AML-193 (cell line): ENCODE measurements around the gene MBD4.
"Not testable (repeated sequence)": the region's sequence is repeated elsewhere in the genome, so short reads cannot be mapped to it uniquely, and the experiment has no call there.

Experiments used
- DNase-seq, 2 experiments: peaks; one replicate each; lab custom pipeline; 2025; lab: John Stamatoyannopoulos, UW

Gene MBD4

DNA sequence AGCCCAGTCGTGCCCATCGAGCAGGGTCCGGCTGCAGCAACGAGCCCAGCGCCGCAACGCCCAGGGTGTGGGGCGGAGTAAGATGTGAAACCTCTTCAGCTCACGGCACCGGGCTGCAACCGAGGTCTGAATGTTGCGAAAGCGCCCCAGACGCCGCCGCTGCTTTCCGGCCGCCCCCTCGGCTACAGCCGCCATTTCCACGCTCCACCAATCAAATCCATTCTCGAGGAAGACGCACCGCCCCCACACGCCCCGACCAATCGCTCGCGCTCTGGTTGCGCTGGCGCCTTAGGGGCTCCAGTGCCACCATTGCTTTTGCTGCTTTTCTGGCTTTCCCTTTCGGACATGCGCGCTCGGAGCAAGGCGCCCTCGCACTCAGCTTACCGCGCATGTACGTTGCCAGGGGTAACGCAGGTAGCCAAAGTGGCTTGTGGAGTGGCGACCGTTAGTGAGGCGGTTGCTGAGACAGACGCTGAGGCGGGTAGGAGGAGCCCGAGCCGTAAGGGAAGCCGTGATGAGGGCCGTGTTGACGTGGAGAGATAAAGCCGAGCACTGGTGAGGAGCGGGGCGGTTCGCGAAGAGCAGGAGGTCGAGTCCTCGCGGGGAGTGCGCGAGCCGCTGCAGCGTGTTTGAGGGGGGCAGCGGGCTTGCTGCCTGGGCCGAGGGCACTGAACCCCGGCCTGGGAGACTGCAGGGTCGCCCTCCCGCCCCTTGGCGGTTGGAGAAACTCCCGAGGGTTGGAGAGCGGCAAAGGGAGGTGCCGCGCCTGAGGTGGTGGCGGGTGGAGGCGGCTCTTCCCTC, at the start of gene MBD4, which contains the start of gene IFT122:
Gene MBD4 (minus strand): TSS at position 132 of the 801 bp plus-strand sequence. CDS start 115 bp downstream, at position 17.
Gene IFT122 (plus strand): TSS at position 408 of the 801 bp plus-strand sequence. CDS start 107 bp downstream, at position 515.
- peak; percentile 100 for DNase-seq

DNA sequence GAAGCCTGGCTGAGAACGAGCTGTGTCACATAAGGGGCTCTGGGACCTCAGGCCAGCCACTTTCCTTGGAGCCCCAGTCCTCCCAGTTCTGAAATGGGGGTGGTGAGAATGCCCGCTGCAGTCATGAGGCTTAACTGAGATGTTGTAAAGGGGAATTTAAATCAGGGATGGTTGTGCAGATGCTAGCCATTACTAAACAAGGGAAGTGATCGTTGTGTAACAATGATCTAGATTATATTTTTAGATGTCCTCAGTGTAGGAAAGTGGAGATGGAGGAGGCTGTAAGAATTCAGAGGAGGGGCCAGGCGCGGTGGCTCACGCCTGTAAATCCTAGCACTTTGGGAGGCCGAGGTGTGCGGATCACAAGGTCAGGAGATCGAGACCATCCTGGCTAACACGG, 49.5 kb upstream of the MBD4 start:
- DNase-seq: not testable (repeated sequence)

DNA sequence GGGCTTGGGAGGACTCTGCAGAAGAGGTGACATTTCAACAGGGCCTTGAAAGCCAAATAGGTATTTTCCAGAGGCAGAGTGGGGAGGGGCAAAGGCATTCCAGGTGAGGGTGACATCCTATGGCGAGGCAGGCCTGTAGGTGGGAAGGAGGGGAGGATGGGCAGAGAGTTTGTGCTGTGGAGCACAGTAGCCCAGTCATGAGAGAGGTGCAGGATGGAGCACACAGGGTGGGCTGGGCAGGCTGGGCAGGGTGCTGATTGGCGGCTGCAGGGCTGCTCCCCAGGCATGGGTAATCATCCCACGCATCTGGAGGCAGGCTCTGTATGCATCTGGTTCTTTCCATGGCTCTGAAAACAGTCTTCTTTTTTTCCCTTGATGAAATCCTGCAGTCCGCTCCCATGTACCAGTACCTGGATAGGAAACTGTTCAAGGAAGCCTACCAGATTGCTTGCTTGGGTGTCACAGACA, 48.2 kb upstream of the MBD4 start:
- DNase-seq: not testable (repeated sequence)

DNA sequence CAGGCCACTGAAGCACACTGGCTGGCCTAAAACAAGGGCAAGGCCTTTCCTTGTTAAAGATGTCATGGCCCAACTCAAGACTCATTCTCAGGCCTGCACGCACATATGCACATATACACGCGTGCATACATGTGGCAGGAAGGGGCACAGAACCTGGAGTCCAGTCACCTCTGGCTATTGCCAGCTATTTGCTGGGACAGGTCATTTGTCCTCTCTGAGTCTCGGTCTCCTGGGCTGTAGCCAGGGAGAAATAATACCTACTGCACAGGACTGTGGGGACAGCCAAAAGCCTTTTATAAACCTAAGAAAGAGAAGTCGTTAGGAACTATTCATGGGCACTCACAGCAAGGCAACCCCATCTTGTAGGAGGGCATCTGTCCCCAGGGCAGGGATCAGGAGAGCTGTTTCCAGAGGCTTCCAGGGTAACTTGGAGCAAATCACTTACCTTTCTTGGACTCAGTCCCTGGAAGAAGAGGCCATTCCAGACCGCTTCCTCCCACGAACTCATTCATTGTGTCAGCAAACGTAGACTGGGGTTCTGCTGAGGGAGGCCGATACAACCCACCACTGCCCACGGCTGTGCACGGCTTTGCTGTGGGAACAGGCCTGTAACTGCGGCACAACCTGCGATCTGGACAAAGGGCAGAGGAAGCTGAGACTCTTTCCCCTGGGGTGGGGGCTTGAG, 47.6 kb upstream of the MBD4 start:
- no peak for DNase-seq

DNA sequence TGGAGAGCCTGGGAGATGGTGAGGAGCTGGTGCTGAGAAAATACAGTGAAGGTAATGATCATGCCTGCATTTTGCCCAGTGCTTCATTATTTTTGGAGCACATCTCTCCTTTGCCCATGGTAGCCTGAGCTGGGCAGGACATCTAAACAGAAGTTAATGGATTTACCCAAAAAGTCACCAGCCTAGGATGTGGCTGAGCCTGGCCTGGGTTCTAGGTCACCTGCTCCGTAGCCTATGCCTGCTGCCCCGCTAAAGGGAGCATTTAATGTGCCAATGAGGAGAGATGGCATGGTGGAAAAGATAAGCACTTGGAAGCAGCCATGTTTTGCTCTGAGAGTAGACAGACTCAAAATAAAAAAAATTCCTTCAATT, 46.9 kb upstream of the MBD4 start:
- no peak for DNase-seq

DNA sequence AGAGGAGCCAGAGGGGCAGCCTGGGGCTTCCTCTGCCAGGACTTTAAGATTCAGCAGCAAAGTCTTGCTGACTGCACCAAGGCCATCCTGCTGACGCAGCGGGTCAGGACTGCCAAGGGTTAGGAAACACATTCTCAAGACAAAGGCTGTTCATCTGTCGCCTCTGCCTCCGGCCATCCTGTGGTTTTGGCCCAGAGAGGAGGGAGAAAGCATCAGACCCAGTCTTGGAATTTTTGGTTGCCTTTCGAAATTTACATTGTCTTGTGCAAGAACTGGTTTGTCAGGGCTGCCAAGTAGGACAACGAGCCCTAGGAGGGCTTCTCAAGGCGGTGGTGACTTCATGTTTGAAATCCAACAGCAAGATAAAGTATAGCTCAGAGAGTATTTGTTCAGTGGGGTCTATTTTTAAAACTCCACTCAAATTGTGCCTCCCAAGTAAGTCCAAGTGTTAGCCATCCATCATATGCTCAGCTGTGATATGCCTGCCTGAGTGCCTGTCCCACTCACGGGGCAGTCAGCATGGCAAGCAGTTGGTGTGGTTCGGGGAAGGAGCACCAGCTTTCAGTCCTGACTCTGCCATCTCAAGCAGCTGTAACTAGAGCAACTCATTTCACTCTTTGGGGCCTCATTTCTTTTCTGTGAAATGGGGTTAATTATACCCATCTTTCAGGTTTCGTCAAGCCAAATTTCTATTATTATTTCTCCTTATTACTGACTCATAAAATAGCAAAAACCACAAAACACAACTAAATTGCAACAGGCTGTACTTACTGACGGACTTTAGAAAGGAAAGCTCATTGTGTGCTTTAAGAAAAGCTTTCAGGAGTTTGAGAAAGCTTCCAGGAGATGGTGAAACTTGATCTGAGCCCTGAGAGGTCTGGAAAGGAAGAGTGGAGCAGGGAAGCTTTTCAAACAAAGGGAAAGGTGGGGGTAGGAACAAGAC, 46.2 kb upstream of the MBD4 start:
- DNase-seq: no peak

DNA sequence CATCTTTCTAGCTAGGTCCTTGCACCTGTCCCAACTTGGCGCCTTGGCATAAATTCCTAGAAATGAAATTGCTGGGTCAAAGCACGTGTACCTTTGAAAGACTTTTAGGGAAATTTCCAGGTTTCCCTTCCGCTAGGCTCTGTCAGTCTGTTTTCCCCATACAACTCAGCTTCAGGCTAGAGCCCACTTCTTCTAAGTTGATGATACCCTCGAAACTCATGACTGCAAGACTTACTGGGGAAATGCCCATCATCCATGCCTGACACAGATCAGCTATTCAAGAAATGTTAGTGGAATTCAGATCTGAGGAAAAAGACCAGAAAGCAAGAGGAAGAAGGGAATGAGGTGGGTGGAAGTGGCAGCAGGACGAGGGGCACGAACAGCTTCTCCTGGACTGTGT, 45.4 kb upstream of the MBD4 start:
- not testable (repeated sequence) for DNase-seq

DNA sequence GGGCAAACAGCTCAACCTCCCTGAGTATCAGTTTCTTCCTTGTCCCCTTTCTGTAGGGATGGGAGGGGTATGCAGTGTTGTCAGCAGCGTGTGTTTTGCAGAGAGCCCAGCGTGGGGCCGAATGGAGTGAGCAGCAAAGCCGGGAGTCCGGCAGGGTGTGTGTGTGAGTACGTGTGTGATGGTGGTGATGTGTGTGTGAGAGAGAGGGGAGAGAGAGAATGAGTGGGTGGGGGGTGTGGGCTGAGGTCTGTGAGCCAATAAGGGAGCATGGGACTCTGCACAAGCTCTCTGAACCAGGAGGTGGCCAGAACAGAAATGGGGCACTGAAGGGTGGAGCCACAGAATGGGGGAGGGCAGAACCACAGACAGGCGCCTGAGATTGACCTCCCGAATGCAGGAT, 44.1 kb upstream of the MBD4 start:
- DNase-seq: no peak

DNA sequence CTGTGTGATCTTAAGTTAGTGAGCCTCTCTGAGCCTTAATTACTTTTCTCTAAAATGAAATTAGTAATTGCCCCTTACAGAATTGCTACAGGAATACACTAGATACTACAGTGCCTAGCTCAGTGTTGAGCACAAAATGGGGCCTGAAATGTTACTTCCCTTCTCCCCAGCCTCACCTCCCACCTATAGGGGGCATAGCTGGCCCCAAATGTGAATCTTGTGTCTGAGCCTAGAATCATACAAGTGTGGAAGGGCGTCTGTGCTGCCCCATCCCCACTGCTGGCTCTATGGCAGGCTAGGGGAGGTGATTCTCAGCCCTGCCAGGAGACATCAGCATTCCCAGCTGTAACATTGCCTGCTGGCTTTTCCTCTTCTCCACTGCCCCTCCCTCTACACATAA, 43.0 kb upstream of the MBD4 start:
- DNase-seq: no peak

DNA sequence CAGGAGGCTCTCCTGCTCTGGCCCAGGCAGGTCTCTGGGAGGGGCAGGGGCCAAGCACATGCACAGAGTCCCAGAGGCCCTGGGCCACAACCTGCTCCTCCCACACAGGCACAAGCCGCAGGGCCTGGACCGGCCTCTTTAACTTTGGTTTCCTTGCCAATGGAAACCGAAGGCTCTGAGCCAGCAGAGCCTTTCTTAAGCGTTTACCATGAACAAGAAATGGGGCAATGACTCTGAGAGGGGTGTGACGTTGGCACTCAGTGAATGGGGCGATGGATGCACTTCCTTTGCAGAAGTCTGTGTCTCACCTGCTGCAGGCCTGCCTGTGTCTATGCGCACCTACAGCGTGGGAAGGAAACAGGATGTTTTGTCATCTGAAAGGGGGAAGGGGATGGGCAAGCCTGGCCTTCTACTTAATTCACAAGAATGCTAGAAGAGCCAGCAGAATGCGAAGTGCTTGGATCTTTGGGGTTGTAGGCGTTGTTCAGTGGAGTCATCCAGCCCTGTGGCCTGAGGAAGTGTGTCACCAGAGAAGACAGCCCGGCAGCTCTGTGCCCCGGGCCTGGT, 42.1 kb upstream of the MBD4 start:
- no peak for DNase-seq

DNA sequence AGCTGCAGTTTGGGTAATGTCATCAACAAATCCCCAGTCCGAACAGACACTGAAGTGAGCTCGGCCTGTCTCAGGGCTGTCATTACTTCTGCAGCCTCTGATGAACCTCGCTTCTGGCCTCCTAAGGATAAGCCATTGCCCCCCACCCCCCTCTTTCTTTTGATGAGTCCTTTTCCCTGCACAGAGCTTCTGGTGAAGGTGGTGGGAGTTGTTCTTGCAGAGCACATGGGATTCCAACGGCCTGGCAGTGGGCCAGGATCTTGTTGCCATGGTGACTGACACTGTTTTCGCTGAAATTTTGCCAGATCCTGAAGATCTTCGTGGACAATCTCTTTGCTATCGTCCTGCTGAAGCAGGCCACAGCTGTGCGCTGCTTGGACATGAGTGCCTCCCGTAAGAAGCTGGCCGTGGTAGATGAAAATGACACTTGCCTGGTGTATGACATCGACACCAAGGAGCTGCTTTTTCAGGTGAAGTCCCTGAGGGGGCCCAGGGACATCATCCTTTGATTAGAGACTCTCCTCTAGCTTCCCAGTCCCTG, 41.5 kb upstream of the MBD4 start:
- DNase-seq: not testable (repeated sequence)

DNA sequence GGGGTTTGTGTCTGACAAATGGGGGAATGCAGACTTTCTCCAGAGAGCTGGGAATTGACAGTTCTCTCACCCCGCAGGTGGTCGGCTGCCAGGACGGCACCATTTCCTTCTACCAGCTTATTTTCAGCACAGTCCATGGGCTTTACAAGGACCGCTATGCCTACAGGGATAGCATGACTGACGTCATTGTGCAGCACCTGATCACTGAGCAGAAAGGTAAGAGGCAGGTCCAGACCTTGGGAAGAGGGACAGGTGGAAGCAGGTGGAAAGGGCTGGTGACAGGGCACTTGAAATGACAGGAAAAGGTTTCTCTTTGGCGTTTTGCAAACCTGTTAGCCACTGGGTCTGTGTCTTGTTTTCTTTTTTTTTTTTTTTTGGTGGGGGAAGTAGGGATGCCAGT, 36.8 kb upstream of the MBD4 start:
- DNase-seq: no peak

DNA sequence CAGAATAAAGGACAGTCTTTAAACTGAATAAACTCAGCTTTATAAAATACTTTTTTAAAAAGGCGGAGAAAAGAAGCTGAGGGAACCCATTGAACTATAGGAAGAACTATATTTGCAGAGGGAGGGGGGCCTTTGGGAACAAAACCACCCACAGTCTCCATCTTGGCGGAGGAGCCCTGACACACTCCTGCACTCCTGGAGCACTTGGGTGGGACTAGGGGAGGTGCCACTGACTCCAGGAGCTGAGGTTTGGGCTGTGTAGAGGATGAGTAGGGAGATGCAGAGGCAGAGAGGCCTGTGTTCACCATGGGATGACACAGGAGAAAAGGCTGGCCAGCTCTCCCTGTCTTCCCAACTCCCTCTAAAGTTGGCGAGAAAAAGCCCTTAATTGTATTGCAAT, 36.1 kb upstream of the MBD4 start:
- no peak for DNase-seq

DNA sequence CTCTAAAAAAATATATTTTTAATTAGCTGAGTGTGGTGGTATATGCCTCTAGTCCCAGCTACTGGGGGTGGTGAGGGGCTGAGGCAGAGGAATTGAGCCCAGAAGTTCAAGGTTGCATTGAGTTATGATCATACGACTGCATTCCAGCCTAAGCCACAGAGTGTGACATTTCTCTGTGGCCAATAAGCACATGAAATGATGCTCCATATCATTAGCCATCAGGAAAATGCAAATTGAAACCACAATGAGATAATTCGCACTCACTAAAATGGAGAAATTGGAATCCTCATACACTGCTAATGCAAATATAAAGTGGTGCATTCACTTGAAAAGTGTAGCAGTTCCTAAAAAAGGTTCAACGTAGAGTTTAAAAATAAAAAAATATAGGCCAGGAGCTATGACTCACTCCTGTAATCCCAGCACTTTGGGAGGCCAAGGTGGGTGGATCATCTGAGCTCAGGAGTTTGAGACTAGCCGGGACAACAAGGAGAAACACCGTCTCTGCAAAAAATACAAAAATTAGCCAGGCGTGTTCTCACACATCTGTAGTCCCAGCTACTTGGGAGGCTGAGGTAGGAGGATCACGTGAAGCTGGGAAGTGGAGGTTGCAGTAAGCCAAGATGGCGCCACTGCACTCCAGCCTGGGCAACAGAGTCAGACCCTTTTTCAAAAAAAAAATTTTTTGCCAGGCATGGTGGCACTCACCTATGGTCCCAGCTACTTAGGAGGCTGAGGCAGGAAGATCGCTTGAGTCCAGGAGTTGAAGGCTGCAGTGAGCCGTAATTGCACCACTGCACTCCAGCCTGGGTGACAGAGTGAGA, 35.4 kb upstream of the MBD4 start:
- no peak for DNase-seq

DNA sequence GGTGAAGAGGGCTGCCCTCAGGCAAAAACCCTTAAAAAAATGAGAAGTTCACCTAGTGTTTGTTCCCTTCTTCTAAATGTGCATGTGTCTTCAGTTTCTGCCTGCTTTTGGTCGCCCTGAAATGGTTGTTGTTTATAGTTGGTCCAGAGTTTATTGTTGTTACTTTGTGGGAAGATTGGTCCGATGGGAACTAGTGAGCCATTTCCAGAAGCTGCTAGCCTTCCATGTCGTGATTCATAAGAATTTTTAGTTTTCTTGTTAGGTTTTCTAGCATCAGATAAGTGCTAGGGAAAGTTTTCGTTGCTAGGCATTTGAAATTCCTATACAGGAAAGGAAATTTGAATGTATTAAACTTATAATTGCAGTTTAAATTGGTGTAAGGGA, 34.0 kb upstream of the MBD4 start:
- DNase-seq: no peak

DNA sequence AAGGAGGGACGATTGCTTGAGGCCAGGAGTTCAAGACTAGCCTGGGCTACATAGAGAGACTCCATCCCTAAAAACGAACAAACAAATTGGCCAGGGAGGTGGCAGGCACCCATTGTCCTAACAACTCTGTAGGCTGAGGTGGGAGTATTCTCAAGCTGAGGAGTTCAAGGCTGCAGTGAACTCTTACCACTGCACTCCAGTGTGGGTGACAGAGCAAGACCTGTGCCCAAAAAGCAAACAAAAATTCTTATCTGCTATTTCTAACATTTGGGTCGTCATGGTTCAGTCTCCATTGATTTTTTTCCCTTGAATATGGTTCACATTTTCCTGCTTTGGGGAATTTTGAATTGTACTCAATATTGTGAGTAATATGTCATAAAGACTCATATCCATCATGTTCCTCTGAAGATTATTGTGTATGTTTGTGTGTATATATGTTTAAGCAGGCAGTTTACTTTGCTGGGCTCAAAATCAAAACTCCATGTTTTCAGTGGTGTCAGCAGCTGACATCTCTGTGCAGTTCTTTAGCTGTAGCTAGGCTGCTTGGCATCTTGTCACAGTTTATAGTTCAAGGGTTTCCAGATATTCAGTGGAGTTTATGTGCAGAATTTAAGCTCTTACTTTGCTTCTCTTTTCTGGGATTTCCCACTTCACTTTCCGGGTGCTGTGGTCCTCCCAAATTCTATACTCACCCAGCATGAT, 33.5 kb upstream of the MBD4 start:
- DNase-seq: no peak

DNA sequence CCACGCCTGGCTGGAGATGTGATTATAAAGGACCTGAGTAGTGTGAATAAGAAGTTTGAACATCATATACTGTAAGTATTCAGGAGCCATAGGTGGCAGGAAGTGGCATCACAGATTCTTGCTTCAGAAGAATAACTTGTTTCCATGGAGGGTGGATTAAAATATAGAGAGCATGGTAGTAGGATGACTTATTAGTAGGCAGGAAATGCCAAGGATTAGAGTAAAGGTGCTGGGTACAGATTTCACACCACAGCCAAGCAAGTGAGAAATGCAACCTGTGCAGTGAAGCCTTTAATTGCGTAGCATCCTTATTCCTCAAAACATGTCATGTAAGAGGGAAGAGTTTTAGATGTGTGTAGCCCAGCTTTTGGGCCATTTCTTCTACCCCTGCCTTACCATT, 31.1 kb upstream of the MBD4 start:
- DNase-seq: no peak

DNA sequence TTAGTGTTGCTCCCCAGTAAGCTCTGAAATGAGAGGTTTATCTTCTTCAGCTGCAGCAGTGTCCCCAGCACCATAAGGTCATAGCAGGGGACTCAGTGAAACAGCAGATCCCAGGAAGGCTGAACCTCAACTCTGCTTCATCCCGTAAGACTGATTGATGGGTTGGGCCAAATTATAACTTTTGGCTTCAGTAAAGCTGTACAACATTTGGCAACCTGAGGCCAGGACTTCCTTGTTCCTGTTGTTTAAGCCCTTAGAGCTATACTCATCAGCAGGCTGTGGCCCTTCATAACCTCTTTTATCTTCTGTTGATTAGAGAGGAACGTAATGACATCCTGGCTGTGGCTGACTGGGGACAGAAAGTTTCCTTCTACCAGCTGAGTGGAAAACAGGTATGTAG, 29.3 kb upstream of the MBD4 start:
- no peak for DNase-seq

DNA sequence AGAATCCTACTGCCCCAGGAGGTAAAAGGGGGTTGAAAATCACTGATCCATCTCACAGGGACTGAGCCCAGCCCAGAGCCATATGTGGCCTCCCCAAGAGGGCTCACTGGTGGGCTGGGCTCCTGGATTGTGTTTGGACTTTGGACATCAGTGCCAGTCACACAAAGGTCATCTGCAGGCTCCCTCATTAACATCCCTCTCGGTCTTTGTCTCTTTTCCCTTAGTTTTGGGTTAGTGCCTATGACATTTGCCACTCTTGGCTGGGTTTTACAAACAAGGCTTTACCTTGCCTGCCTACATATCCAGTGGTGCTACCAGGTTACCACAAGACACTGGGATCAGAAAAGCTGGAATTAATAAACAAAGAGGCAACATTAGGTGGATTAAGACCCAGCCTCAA, 28.2 kb upstream of the MBD4 start:
- DNase-seq: no peak

DNA sequence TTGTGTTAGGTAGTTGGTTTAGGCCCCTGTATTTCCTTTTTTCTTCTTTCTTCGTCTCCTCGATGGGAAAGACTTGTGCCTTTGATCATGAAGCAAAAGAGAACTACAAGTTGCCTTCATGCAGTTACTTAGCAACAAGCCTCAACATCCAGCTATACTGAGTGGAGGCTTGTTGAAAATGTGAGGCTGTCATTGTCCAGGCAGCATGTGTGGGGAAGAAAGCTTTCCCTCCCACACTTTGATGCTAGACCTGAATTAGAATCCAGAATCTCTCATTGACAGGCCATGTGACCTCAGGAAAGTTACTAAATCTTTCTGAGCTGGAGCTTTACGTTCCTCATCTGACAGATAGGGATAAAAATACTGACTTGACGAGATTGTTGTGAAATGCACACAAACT, 24.0 kb upstream of the MBD4 start:
- no peak for DNase-seq
